Gastroesophageal sphincter (tissue), 4 donors: ENCODE measurements around the gene PUS3. TPM values are rescaled to one million over a fixed set of nuclear protein-coding genes. Genes with fewer than 3 reads are reported as not detected.

ENCODE experiments used
- ATAC-seq: fragments of 150-250 bp; one replicate; pipeline ENCODE4 v1.9.1; 2016; ENCODE audit warnings: mild to moderate bottlenecking, moderate library complexity
- H3K27ac ChIP-seq, 4 donors: fragments of 200-600 bp; sonication (generic) in 3 of 4; 1 replicate in 3 of 4; 2 replicates in 1 of 4; pipeline ENCODE4 v1.5.1; 2016 to 2019
- H3K27me3 ChIP-seq: fragments of 200-600 bp; sonication (generic); one replicate; pipeline ENCODE4 v1.5.1; 2019
- H3K36me3 ChIP-seq, 2 donors: fragments of 200-600 bp; sonication (generic); one replicate each; pipeline ENCODE4 v1.5.1; 2019; ENCODE audit warnings: control low read depth in 1 of 2
- H3K4me1 ChIP-seq, 3 donors: fragments of 200-600 bp; sonication (generic); 1 replicate in 2 of 3; 2 replicates in 1 of 3; pipeline ENCODE4 v1.5.1; 2016 to 2019; ENCODE audit warnings: control low read depth in 2 of 3
- H3K4me3 ChIP-seq, 2 donors: fragments of 200-600 bp; sonication (generic); one replicate each; pipeline ENCODE4 v1.5.1; 2019; ENCODE audit warnings: mild to moderate bottlenecking in 1 of 2, moderate library complexity in 1 of 2
- H3K9me3 ChIP-seq, 3 donors: fragments of 200-600 bp; sonication (generic); one replicate each; pipeline ENCODE4 v1.5.1; 2017 to 2019; ENCODE audit warnings: control low read depth in 2 of 3
- CTCF ChIP-seq, 4 experiments: fragments of 200-600 bp in 2 of 4; fragments of 450-650 bp in 2 of 4; sonication (generic) in 1 of 4; IDR thresholded peaks; one replicate each; pipeline ENCODE4 v1.5.1; 2017 to 2019; ENCODE audit warnings: antibody characterized with exemption in 4 of 4, mild to moderate bottlenecking in 2 of 4, moderate library complexity in 2 of 4
- EP300 ChIP-seq: sonication (generic); formaldehyde crosslinking; IDR thresholded peaks from one replicate; pipeline ENCODE4 v1.6.1; 2017; ENCODE audit warnings: antibody characterized with exemption, mild to moderate bottlenecking
- POLR2A ChIP-seq, 2 donors: fragments of 450-650 bp; IDR thresholded peaks; one replicate each; pipeline ENCODE4 v1.6.1; 2017; ENCODE audit warnings: antibody characterized with exemption in 2 of 2, mild to moderate bottlenecking in 2 of 2, moderate library complexity in 1 of 2
- POLR2AphosphoS5 ChIP-seq: sonication (generic); formaldehyde crosslinking; IDR thresholded peaks from one replicate; pipeline ENCODE4 v1.6.1; 2017; ENCODE audit warnings: antibody characterized with exemption
- WGBS, 2 donors: methylation state at CpG; one replicate each; pipeline ENCODE4 v1.1.5; 2018; ENCODE audit warnings: low coverage in 1 of 2; 5-methylcytosine and 5-hydroxymethylcytosine counted together
- total RNA-seq, 4 donors: library from RNA; depleted of rRNA; stranded (reverse); fragments of >200 nt; gene quantifications; one replicate each; pipeline ENCODE4 v1.1.0, GENCODE V29; 2016

PUS3 gene
- total RNA-seq, 4 donors from 2014 or later: 7.8 to 15.9 (median 9.1) TPM

- no peak for ATAC-seq
- no peaks in the 10 kb centered on the region for H3K9me3 ChIP-seq
- WGBS, 2 donors: 64 to 66% methylated on average over 3 of the region's 3 CpGs
- H3K4me1 ChIP-seq: peaks cover 0 to 37% (median 0%) of the 10 kb centered on the region in 3 donors
- H3K36me3 ChIP-seq: peaks cover 0 to 35% of the 10 kb centered on the region in 2 donors
- no peaks in the 10 kb centered on the region for H3K27me3 ChIP-seq
- H3K27ac ChIP-seq: no peak overlapping the region
- H3K4me3 ChIP-seq: no peak overlapping the region
- TF ChIP-seq EP300: no peak
- no peak for TF ChIP-seq CTCF (IDR thresholded peaks at IDR 0.05)
- TF ChIP-seq POLR2AphosphoS5: no peak
- TF ChIP-seq POLR2A (IDR thresholded peaks at IDR 0.05): no peak
Observed at GRCh38 chr11:125890447-125891100, 12.4 kb downstream of the PUS3 start.

- H3K4me1 ChIP-seq: peaks cover 0 to 37% (median 0%) of the 10 kb centered on the region in 3 donors
- H3K4me3 ChIP-seq: peak within 1 kb of the TSS; percentile 43 to 94
- no peaks in the 10 kb centered on the region for H3K27me3 ChIP-seq
- H3K36me3 ChIP-seq: peaks cover 0 to 7% of the 10 kb centered on the region in 2 donors
- ATAC-seq: peak; percentile 98
- 0% methylated on average over 1 to 7 of the region's 91 CpGs for WGBS, 2 donors
- peak within 1 kb of the TSS; percentile 68 to 99 (median 96) for H3K27ac ChIP-seq
- H3K9me3 ChIP-seq: no peaks in the 10 kb centered on the region
- TF ChIP-seq POLR2A (IDR thresholded peaks at IDR 0.05) (peak; percentile 48 to 50), POLR2AphosphoS5 (peak; percentile 83), CTCF (IDR thresholded peaks at IDR 0.05) (peak in 3 of 4 experiments; percentile 9 to 69 (median 27)), EP300 (no peak)
Observed at GRCh38 chr11:125887373-125888324, 15.4 kb downstream of the PUS3 start, which contains the start of gene HYLS1. Gene HYLS1, plus strand, starts transcription at chr11:125887668. Its CDS starts 11,701 bp downstream, at chr11:125899369.

- WGBS, 2 donors: 8 to 14% methylated on average over 6 to 7 of the region's 24 CpGs
- TF ChIP-seq CTCF (IDR thresholded peaks at IDR 0.05) (no peak), POLR2AphosphoS5 (no peak), EP300 (no peak), POLR2A (IDR thresholded peaks at IDR 0.05) (no peak)
- H3K4me3 ChIP-seq: peak overlapping the region; percentile 13 to 94
- no peaks in the 10 kb centered on the region for H3K27me3 ChIP-seq
- H3K9me3 ChIP-seq: no peaks in the 10 kb centered on the region
- H3K27ac ChIP-seq: peak overlapping the region; percentile 36 to 99 (median 96)
- peaks cover 0 to under 1% of the 10 kb centered on the region in 2 donors for H3K36me3 ChIP-seq
- H3K4me1 ChIP-seq: peaks cover 0 to 37% (median 0%) of the 10 kb centered on the region in 3 donors
- ATAC-seq: peak; percentile 51
Observed at GRCh38 chr11:125886997-125887372, 16.0 kb downstream of the PUS3 start.

GRCh38 chr11:125883375-125883774, 19.6 kb downstream of the PUS3 start:
- Histone ChIP-seq H3K27me3 (no peaks in the 10 kb centered on the region), H3K36me3 (no peaks in the 10 kb centered on the region), H3K27ac (no peak overlapping the region), H3K9me3 (no peaks in the 10 kb centered on the region), H3K4me3 (no peak overlapping the region), H3K4me1 (peaks cover 0 to 16% (median 0%) of the 10 kb centered on the region in 3 donors)
- TF ChIP-seq POLR2AphosphoS5 (no peak), POLR2A (IDR thresholded peaks at IDR 0.05) (no peak), CTCF (IDR thresholded peaks at IDR 0.05) (no peak), EP300 (no peak)
- ATAC-seq: no peak
- WGBS, 2 donors: 82 to 100% methylated on average over 5 to 8 of the region's 8 CpGs
